Neural progenitor cell (in vitro differentiated cells): Measurements from ENCODE around the gene RALGAPA2.

Experiments
- CTCF ChIP-seq: fragments of 200-600 bp; sonication (generic); IDR thresholded peaks from 2 replicates; pipeline ENCODE4 v1.5.1; 2017; ENCODE audit warnings: antibody characterized with exemption, mild to moderate bottlenecking
- EZH2 ChIP-seq: fragments of 200-600 bp; sonication (generic); IDR thresholded peaks from 2 replicates; pipeline ENCODE4 v1.6.1; 2017; ENCODE audit warnings: antibody characterized with exemption, mild to moderate bottlenecking, moderate library complexity
- EZH2phosphoT487 ChIP-seq: fragments of 200-600 bp; sonication (generic); IDR thresholded peaks from 2 replicates; pipeline ENCODE4 v1.6.1; 2017; ENCODE audit warnings: antibody characterized with exemption

- TF ChIP-seq CTCF (no peak), EZH2 (no peak), EZH2phosphoT487 (no peak)
Observed at GRCh38 chr20:20731945-20732296, 19.5 kb upstream of the RALGAPA2 start.
